OCI-M2 (cell line): ENCODE results near the gene AQP12A.
"Not testable (repeated sequence)": the region's sequence is repeated elsewhere in the genome, so short reads cannot be mapped to it uniquely, and the experiment has no call there.

Experiments
- DNase-seq: peaks from one replicate; lab custom pipeline; 2025; ENCODE audit not compliant: unreplicated experiment; lab: John Stamatoyannopoulos, UW

The AQP12A gene

GRCh38 chr2:240659883-240660282, 31.8 kb upstream of the AQP12A start:
- DNase-seq: not testable (repeated sequence)

GRCh38 chr2:240662681-240663080, 29.0 kb upstream of the AQP12A start:
- DNase-seq: no peak

- DNase-seq: no peak
Observed at GRCh38 chr2:240663546-240664190, 28.0 kb upstream of the AQP12A start.

GRCh38 chr2:240664622-240665021, 27.0 kb upstream of the AQP12A start:
- no peak for DNase-seq

GRCh38 chr2:240670402-240670801, 21.3 kb upstream of the AQP12A start:
- no peak for DNase-seq

- no peak for DNase-seq
Observed at GRCh38 chr2:240670950-240671349, 20.7 kb upstream of the AQP12A start.

- DNase-seq: no peak
Observed at GRCh38 chr2:240672076-240672700, 19.5 kb upstream of the AQP12A start.

- no peak for DNase-seq
Observed at GRCh38 chr2:240672701-240673190, 18.9 kb upstream of the AQP12A start.

GRCh38 chr2:240674461-240675184, 17.0 kb upstream of the AQP12A start:
- DNase-seq: not testable (repeated sequence)

GRCh38 chr2:240675345-240675744, 16.3 kb upstream of the AQP12A start:
- not testable (repeated sequence) for DNase-seq

GRCh38 chr2:240678043-240678442, 13.6 kb upstream of the AQP12A start:
- DNase-seq: not testable (repeated sequence)

- DNase-seq: not testable (repeated sequence)
Observed at GRCh38 chr2:240678909-240679308, 12.8 kb upstream of the AQP12A start.

- not testable (repeated sequence) for DNase-seq
Observed at GRCh38 chr2:240680185-240680584, 11.5 kb upstream of the AQP12A start.

- not testable (repeated sequence) for DNase-seq
Observed at GRCh38 chr2:240682431-240683224, 9.0 kb upstream of the AQP12A start, which contains the start of gene AQP12B. Gene AQP12B (minus strand): TSS chr2:240682885. CDS start chr2:240682837, 48 bp downstream.

- not testable (repeated sequence) for DNase-seq
Observed at GRCh38 chr2:240683329-240683979, 8.2 kb upstream of the AQP12A start.

GRCh38 chr2:240683980-240684728, 7.5 kb upstream of the AQP12A start:
- not testable (repeated sequence) for DNase-seq

- no peak for DNase-seq
Observed at GRCh38 chr2:240685771-240686371, 5.8 kb upstream of the AQP12A start.

GRCh38 chr2:240686460-240686859, 5.2 kb upstream of the AQP12A start:
- DNase-seq: no peak

GRCh38 chr2:240687045-240687740, 4.5 kb upstream of the AQP12A start:
- no peak for DNase-seq
